ENCODE measurements around the gene RSKR.
"Not testable (repeated sequence)": the region's sequence is repeated elsewhere in the genome, so short reads cannot be mapped to it uniquely, and the experiment has no call there.

DNA sequence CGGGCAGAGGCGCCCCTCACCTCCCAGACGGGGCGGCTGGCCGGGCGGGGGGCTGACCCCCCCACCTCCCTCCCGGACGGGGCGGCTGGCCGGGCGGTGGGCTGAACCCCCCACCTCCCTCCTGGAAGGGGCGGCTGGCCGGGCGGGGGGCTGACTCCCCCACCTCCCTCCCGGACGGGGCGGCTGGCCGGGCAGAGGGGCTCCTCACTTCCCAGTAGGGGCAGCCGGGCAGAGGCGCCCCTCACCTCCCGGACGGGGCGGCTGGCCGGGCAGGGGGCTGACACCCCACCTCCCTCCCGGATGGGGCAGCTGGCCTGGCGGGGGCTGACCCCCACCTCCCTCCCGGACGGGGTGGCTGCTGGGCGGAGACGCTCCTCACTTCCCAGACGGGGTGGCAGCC is 10.0 kb downstream of the RSKR start:
- TF ChIP-seq, protein P1, sequence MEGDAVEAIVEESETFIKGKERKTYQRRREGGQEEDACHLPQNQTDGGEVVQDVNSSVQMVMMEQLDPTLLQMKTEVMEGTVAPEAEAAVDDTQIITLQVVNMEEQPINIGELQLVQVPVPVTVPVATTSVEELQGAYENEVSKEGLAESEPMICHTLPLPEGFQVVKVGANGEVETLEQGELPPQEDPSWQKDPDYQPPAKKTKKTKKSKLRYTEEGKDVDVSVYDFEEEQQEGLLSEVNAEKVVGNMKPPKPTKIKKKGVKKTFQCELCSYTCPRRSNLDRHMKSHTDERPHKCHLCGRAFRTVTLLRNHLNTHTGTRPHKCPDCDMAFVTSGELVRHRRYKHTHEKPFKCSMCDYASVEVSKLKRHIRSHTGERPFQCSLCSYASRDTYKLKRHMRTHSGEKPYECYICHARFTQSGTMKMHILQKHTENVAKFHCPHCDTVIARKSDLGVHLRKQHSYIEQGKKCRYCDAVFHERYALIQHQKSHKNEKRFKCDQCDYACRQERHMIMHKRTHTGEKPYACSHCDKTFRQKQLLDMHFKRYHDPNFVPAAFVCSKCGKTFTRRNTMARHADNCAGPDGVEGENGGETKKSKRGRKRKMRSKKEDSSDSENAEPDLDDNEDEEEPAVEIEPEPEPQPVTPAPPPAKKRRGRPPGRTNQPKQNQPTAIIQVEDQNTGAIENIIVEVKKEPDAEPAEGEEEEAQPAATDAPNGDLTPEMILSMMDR (IDR thresholded peaks at IDR 0.05): not testable (repeated sequence)
- TF ChIP-seq POLR2A, POLR2AphosphoS5 (IDR thresholded peaks at IDR 0.05): not testable (repeated sequence)
